Caki2 (cell line): ENCODE measurements around the gene FHIP1A. TPM values are rescaled to one million over a fixed set of nuclear protein-coding genes. Genes with fewer than 3 reads are reported as not detected.
"Not testable (repeated sequence)": the region's sequence is repeated elsewhere in the genome, so short reads cannot be mapped to it uniquely, and the experiment has no call there.

Experiments
- DNase-seq: peaks from one replicate; pipeline ENCODE4 v3.0.0-alpha.2; 2015; ENCODE audit warnings: low read depth
- in situ Hi-C: cut with HindIII; loops from 2 replicates; pipeline ENCODE4 v1.10.0; 2016; ENCODE audit warnings: low sequenced_read_pairs, low pct_unique_long_range_greater_than_20kb, mixed read lengths
- total RNA-seq: library from RNA; depleted of rRNA; stranded (reverse); fragments of >200 nt; shearing (Covaris generic); gene quantifications from 2 replicates; pipeline ENCODE4 v1.2.3, GENCODE V29; 2014; ENCODE audit warnings: low replicate concordance; rRNA removed

FHIP1A gene
- 8.7 and 16.2 TPM in 2 replicates for total RNA-seq

DNA sequence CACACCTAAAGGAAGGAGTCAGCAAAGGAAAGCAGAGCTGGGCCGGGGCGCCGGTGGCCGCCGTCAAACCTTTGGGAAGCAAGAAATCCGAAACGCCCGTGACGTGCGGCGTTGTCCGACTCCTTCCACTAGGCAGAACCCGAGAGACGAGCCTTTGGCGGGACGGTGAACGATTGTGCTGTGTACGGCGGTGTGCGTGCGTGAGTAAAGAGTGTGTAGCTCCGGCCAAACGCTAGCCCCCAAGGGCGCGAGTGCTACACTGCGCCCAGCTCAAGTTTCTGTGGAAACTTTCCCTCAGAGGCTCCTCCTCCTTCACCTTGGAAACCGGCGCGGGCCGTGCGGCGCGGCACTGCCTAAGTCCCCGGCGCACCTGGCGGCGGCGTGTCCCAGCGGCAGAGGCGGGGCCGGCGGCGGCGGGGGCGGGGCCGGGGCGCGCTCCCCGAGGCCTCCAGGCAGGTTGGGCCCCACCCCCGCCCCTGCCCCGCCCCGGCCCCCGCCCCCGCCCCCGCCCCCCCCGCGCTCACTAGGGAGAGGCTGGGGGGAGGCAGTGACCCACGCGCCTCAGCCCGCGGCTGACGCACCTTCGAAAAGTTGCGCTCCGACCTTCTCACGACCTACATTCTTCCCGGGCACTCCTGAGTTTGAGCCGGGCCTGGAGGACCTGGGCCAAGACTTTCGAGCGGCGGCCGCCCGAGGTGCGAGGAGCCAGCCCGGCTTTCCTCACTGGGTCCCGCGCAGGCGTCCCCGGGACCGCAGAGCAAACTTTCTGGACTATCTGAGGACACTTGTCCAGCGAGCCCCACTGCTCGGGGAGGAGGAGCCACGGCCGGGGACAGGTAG is at the start of gene FHIP1A:
Gene FHIP1A (plus strand): TSS at position 547 of the 840 bp plus-strand sequence. CDS start 157,084 bp downstream, outside the sequence.
- peak; percentile 86 for DNase-seq
- in situ Hi-C loops, result no loop called here

DNA sequence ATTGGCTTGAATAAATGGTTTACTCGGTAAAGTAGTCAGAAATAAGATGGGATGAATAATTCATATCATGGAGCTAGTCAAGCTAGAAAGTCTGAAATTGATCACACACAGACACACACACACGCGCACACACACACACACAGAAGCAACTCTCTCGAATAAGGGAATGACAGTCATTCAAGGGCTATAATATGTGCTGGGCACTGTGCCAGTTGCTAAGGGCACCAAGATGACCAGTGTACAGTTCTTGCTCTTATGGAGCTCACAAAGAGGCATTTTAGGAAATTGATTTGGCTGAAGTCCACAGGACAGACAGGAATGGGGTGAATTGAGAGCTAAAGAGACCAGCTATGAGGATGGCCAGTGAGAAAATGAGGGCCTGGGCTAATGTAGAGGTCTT is 49.4 kb upstream of the FHIP1A start:
- DNase-seq, result no peak

DNA sequence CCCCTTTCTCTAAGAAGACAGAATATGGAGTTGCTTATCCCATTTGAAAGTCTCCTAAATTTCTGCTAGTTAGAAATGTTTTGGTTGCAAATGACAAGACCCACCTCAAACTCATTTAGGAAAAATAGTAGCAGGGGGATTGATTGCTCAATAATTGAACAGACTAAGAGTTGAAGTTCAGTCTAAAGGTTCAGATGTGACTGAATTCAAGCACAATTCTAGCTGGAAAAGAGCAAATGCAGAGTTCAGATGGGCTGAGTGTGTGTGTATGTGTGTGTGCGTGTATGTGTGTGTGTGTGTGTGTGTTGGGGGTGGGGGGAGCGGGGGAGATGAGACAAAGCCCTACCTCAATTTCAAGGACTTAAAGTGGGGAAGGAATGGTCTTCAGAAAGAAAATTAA is 47.9 kb upstream of the FHIP1A start:
- in situ Hi-C loops, result no loop called here
- no peak for DNase-seq

More for the DNA sequence above, 49.4 kb upstream of the FHIP1A start:
- in situ Hi-C loops, result no loop called here

DNA sequence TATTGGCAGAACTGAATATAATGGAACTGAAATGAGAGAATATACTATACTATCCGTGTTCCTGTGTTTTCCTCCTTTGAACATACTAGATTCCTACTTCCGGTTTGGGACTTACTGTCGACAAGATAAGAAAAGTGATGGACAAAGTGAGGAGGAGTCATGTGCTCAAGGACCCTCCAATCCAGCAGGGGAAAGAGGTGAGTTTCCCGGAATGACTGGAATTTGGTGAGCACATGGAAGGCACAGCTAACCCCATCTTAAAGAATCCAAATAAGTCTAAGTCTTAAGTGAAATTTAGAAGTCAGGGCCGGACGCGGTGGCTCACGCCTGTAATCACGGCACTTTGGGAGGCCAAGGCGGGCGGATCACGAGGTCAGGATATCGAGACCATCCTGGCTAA is 47.0 kb upstream of the FHIP1A start:
- in situ Hi-C loops, result no loop called here
- DNase-seq, result no peak

DNA sequence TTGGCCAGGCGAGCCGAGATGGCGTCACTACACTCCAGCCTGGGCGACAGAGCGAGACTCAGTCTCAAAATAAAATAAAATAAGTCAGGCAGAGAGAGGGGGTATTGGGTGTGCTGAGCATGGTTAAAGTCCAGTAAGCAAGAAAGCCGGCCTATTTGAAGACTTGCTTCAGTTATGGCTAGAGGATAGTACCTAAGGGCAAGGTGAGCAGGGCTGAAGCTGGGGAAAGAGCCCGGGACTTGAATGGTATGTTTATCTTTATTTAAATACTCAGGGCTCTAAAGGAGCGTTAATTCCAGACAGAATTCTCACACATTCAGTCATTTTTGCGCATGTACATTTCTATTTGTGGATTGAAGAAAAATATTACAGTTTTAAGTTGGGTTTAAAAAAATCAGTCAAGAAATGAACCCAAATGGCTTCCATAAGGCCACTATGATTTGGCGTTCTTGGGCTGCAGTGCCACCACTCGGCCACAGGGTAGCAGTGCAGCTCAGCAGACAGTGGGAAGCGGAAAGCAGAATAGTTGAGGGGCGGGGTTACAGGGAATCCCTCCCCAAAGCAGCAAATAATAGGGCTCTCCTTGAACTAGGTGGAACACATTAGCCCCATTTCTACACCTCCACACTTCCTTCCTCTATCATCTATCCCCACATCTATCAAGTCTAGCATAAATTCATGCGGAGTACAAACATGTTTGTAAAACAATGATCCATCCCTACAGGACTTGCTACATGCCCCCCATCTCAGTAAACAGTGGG is 46.4 kb upstream of the FHIP1A start:
- peak; percentile 63 for DNase-seq
- in situ Hi-C loops, result no loop called here

DNA sequence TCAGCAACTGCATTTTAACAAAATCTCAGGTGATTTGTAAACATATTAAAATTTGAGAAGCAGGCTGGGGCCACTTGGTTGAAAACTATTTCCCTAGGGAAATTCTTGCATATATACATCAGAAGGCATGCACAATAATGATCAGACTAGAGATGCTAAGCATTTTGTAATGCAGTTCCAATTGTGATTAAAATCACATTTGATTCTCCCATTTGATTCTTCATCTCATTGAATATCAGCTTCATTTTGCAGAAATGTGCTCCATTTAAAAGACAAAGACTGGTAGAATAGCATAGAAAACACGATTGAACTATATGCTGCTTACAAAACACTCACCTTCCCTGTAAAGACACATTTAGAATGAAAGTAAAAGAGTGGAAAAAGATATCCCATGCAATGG is 32.4 kb upstream of the FHIP1A start:
- no peak for DNase-seq
- in situ Hi-C loops, result no loop called here

DNA sequence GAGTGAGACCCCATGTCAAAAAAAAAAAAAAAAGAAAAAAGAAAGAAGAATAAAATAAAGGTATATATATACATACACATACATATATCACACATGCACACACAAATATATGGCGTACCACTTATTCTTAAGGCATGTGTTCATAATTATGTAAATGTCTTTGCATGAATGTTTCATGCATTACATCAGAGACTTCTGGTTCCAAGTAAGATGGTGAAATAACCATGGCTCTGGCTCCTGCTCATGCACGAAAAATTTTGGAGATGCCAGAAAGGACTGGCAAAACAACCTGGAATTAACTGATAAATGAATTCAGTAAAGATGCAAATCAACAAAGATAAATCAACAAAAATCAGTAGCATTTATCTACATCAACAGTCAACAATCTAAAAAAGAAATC is 19.7 kb upstream of the FHIP1A start:
- in situ Hi-C loops, result no loop called here
- no peak for DNase-seq

DNA sequence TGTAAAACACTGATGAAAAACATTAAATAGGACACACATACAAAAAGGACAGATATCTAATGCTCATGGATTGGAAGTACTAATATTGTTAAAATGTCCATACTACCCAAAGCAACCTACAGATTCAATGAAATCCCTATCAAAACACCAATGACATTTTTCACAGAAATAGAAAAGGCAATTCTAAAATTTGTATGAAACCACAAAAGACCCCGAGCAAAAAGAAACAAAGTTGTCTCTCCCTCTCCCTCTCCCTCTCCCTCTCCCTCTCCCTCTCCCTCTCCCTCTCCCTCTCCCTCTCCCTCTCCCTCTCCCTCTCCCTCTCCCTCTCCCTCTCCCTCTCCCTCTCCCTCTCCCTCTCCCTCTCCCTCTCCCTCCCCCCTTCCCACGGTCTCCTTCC is 19.2 kb upstream of the FHIP1A start:
- in situ Hi-C loops, DNase-seq: not testable (repeated sequence)

DNA sequence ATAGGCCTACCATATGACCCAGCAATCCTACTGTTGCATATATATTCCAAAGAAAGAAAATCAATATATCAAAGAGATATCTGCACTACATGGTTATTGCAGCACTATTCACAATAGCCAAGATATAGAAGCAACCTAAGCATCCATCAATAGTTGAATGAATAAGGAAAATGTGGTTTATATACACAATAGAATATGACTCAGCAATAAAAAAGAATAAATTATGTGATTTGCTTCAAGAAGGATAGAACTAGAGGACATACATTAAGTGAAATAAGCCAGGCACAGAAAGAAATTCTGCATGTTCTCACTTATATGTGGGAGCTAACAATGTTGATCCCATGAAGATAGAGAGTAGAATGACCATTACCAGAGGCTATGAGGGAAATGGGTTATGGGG is 13.1 kb upstream of the FHIP1A start:
- DNase-seq, result no peak
- in situ Hi-C loops, result no loop called here

DNA sequence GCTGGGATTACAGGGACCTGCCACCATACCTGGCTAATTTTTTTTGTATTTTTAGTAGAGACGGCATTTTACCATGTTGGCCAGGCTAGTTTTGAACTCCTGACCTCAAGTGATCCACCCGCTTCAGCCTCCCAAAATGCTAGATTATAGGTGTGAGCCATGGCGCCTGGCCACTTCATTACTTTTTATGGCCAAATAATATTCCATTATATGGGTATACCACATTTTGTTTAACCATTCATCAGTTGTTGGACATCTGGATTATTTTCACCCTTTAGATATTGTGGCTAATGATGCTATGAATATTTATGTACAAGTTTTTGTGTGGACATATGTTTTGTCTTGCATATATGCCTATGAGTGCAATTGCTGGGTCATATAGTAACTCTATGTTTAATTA is 8.6 kb upstream of the FHIP1A start:
- in situ Hi-C loops, result no loop called here
- no peak for DNase-seq

DNA sequence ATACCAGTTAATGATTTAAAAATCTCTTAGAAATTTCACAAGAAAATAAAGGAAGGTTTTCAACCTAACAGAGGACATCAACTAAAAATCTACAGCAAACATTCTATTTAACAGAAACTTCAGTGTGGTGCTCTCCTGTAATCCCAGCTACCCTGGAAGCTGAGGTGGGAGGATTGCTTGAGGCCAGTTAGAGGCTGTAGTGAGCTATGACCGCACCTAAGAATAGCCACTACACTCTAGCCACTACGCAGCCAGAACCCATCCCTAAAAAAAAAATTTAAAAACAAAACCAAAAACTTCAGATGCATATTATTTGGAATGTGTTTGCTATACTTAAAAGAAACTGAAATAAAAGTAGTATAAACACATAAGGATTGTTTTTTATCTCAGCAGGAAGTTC is 7.2 kb upstream of the FHIP1A start:
- in situ Hi-C loops, result no loop called here

DNA sequence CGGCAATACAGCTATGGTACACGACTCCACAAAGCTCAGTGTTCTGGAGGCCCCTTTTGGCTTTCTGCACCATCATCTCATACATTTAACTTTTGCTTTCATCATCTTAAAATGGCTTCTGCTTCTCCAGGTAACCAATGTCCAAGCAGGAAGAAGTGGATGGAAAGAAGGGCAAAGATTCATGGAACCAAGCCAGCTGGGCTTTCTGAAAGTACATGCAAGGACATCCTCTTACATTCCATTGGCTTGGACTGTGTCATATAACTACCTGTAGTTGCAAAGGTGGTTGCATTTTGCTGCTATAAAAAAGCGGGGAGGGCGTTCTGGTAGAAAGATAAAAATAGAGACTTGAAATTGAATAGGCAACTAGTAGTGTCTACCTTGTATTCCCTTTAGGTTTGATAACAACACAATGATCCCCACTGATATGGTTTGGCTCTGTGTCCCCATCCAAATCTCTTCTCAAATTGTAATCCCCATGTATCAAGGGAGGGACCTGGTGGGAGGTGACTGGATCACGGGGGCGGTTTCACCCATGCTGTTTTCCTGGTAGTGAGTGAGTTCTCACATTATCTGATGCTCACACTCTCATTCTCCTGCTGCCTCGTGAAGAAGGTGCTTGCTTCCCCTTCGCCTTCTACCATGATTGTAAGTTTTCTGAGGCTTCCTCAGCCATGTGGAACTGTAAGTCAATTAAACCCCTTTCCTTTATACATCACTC is 6.7 kb upstream of the FHIP1A start:
- no peak for DNase-seq
- in situ Hi-C loops, result no loop called here

More for the DNA sequence above, 7.2 kb upstream of the FHIP1A start:
- no peak for DNase-seq

DNA sequence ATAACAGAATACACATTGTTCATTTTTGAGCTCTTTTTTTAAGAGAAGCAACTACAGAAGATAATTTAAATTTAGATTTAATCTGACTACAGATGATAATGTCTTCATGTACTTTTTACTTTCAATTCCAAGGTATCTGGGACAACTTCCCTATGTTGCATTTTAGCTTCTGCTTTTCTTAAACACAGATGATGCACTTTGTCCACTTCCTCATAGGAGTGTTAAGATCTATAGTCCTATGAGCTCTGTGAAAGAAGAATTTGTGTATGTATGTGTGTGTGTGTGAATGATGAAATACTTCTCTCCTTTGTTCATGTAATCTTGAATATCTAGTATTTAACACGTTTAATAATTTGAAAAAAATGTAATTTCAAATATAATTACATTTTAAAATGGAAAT is 5.3 kb upstream of the FHIP1A start:
- in situ Hi-C loops, result no loop called here
- DNase-seq, result no peak

DNA sequence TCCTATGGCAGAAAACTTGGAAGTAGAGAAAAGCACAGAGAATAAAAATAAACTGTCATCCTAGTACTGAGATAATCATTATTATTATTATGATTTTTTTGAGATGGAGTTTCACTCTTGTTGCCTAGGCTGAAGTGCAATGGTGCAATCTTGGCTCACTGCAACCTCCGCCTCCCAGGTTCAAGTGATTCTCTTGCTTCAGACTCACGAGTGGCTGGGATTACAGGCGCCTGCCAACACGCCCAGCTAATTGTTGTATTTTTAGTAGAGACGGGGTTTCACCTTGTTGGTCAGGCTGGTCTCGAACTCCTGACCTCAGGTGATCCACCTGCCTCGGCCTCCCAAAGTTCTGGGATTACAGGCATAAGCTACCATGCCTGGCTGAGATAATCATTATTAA is 4.2 kb upstream of the FHIP1A start:
- DNase-seq, in situ Hi-C loops: not testable (repeated sequence)

DNA sequence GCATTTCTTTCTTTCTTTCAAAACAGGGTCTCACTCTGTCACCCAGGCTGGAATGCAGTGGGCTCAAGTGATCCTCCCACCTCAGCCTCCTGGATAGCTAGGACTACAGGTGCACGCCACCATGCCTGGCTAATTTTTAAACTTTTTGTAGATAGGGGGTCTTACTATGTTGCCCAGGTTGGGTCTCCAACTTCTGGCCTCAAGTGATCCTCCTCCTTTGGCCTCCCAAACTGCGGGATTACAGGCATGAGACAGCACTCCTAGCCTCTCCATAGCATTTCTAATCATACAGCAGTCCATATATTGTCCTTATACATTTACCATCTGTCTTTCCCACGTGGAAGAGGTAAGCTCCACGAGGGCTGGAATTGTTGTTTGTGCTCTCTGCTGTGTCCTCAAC is 2.0 kb upstream of the FHIP1A start:
- DNase-seq, result no peak
- in situ Hi-C loops, result no loop called here

DNA sequence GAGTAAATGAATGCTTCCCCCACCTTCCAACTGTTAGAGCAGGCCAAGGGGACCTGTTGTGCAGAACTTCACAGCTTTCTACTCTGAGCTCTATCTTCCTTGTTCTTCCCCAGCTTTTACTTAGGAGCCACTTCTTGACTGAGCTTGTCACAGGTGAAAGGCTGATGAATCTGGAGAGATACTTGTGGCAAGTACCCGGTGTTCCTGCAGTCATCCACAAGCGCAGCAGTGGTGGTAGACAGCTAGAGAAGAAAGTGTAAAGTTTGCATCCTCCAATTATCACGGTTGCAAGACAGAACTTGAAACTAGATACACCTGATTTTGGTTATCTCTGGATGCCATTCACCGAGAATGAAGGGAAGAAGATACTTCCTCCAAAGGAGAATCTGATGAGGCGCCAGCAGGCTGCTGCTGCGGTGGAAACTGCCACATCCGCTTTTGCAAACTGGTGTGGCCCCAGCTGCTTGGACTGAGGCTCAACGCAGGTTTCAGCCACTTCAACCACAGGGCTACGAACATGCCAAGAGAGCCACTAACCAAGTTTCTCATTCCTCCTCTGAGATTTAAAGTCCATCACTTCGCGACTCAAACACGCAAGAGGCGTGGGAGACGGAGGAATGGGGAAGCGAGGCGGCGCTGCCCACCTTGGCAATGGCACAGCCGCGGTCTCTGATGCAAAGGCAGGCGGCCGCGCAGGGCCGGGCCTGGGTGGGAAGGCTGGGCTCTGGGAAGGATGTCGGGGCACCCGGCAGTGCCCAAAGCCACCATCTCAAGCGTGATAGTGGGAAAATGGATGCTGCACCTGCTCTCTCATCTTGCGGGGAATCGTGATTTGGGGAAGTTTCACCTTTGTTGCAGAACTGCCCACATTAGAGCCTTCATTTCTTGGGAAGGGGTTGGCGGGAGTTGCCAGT is 1.3 kb upstream of the FHIP1A start:
- in situ Hi-C loops, result no loop called here
- DNase-seq, result no peak

DNA sequence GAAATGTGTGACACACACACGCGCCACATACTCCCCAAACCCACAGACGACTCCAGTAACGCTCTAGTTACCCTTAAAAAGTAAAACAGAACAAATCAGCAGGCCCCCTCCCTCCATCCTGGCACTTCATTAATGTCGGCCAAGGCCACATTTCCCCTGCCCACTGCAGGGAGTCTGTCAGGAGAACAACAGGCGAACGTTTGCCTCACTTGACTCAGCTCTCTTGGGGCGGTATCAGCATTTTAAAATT is 671 bp upstream of the FHIP1A start:
- no peak for DNase-seq
- in situ Hi-C loops, result no loop called here
